GM12892 (cell line): ENCODE data around the gene SEPTIN6.

Experiments
- DNase-seq: peaks from one replicate; pipeline ENCODE4 v3.0.0; 2011; ENCODE audit not compliant: insufficient read length
- FAIRE-seq: peaks from 2 replicates; lab custom pipeline; 2011; peaks lifted over from hg19 to GRCh38; lab: Jason Lieb, UNC
- POLR2A ChIP-seq: IDR thresholded peaks from 2 replicates; pipeline ENCODE4 v1.6.1; 2011; ENCODE audit warnings: low read depth, low read length, control low read depth
- POLR2AphosphoS5 ChIP-seq: IDR thresholded peaks from 2 replicates; pipeline ENCODE4 v1.6.1; 2011; ENCODE audit warnings: low read depth, low read length, control low read depth
- TAF1 ChIP-seq: IDR thresholded peaks from 2 replicates; pipeline ENCODE4 v1.6.1; 2011; ENCODE audit warnings: low read depth, mild to moderate bottlenecking, control low read depth, low read length, borderline replicate concordance

SEPTIN6 gene

GRCh38 chrX:119708936-119709335 lies 16.0 kb upstream of the SEPTIN6 start:
- FAIRE-seq (peak; percentile 14), DNase-seq (no peak)
- no peak for TF ChIP-seq TAF1
- TF ChIP-seq POLR2A, result no peak
- no peak for TF ChIP-seq POLR2AphosphoS5

GRCh38 chrX:119706616-119707015 lies 13.6 kb upstream of the SEPTIN6 start:
- FAIRE-seq (peak; percentile 70), DNase-seq (no peak)
- TF ChIP-seq TAF1 (no peak), POLR2AphosphoS5 (no peak), POLR2A (no peak)

GRCh38 chrX:119698845-119699244 lies 5.9 kb upstream of the SEPTIN6 start:
- TF ChIP-seq TAF1, result no peak
- TF ChIP-seq POLR2A, result no peak
- DNase-seq, result no peak
- peak; percentile 92 for FAIRE-seq

- no peak for TF ChIP-seq POLR2AphosphoS5
- TF ChIP-seq TAF1, result no peak
- no peak for DNase-seq
- peak; percentile 81 for FAIRE-seq
Observed at GRCh38 chrX:119696251-119696890, 3.4 kb upstream of the SEPTIN6 start.

GRCh38 chrX:119695535-119696050 lies 2.6 kb upstream of the SEPTIN6 start:
- FAIRE-seq (peak; percentile 94), DNase-seq (no peak)
- no peak for TF ChIP-seq POLR2AphosphoS5
- no peak for TF ChIP-seq TAF1
- TF ChIP-seq POLR2A, result no peak

GRCh38 chrX:119694601-119695534 lies 1.9 kb upstream of the SEPTIN6 start:
- FAIRE-seq (peak; percentile 73), DNase-seq (no peak)
- TF ChIP-seq POLR2A (no peak), TAF1 (no peak), POLR2AphosphoS5 (no peak)

- FAIRE-seq, result no peak
- TF ChIP-seq POLR2AphosphoS5 (no peak), TAF1 (no peak), POLR2A (no peak)
- no peak for DNase-seq
Observed at GRCh38 chrX:119693996-119694451, 1.1 kb upstream of the SEPTIN6 start.

GRCh38 chrX:119692191-119693039 lies 553 bp downstream of the SEPTIN6 start:
- DNase-seq (no peak), FAIRE-seq (no peak)

GRCh38 chrX:119690921-119691716 lies 1.8 kb downstream of the SEPTIN6 start:
- DNase-seq (no peak), FAIRE-seq (peak; percentile 53)
- TF ChIP-seq POLR2AphosphoS5, result no peak

More at GRCh38 chrX:119692191-119693039, 553 bp downstream of the SEPTIN6 start:
- no peak for TF ChIP-seq TAF1
- no peak for TF ChIP-seq POLR2A
- no peak for TF ChIP-seq POLR2AphosphoS5

- TF ChIP-seq TAF1 (no peak), POLR2A (no peak)
- FAIRE-seq (peak; percentile 62), DNase-seq (no peak)
Observed at GRCh38 chrX:119688911-119689321, 4.1 kb downstream of the SEPTIN6 start.
